ENCODE measurements around the gene CBFB.

The CBFB gene

GRCh38 chr16:67016681-67017420, 12.1 kb upstream of the CBFB start:
- DNase-seq: peak; percentile 54

- DNase-seq: peak; percentile 48
Measured at GRCh38 chr16:67017421-67017750, 11.6 kb upstream of the CBFB start.

GRCh38 chr16:67017810-67018488, 11.0 kb upstream of the CBFB start:
- DNase-seq: peak; percentile 93

- peak; percentile 43 for DNase-seq
Measured at GRCh38 chr16:67019171-67019570, 9.8 kb upstream of the CBFB start.

- DNase-seq: peak; percentile 30
Measured at GRCh38 chr16:67021321-67021720, 7.6 kb upstream of the CBFB start.

GRCh38 chr16:67022531-67023214, 6.3 kb upstream of the CBFB start:
- no peak for DNase-seq

- peak; percentile 17 for DNase-seq
Measured at GRCh38 chr16:67023689-67024088, 5.3 kb upstream of the CBFB start.

- DNase-seq: peak; percentile 23
Measured at GRCh38 chr16:67024384-67025209, 4.4 kb upstream of the CBFB start.

- DNase-seq: peak; percentile 44
Measured at GRCh38 chr16:67025210-67025550, 3.8 kb upstream of the CBFB start.

- peak; percentile 30 for DNase-seq
Measured at GRCh38 chr16:67026570-67026969, 2.4 kb upstream of the CBFB start.

- peak; percentile 45 for DNase-seq
Measured at GRCh38 chr16:67027046-67027445, 1.9 kb upstream of the CBFB start.

GRCh38 chr16:67028167-67028695, 718 bp upstream of the CBFB start:
- DNase-seq: no peak

- peak; percentile 82 for DNase-seq
Measured at GRCh38 chr16:67029254-67030096, 526 bp downstream of the CBFB start.

GRCh38 chr16:67030221-67030962, 1.4 kb downstream of the CBFB start:
- DNase-seq: peak; percentile 41

- DNase-seq: no peak
Measured at GRCh38 chr16:67034487-67034886, 5.5 kb downstream of the CBFB start.

- DNase-seq: no peak
Measured at GRCh38 chr16:67035364-67035763, 6.4 kb downstream of the CBFB start.

GRCh38 chr16:67036323-67036741, 7.4 kb downstream of the CBFB start:
- DNase-seq: no peak

GRCh38 chr16:67039260-67040020, 10.5 kb downstream of the CBFB start:
- no peak for DNase-seq

- DNase-seq: no peak
Measured at GRCh38 chr16:67040166-67040565, 11.2 kb downstream of the CBFB start.

GRCh38 chr16:67040906-67041305, 12.0 kb downstream of the CBFB start:
- no peak for DNase-seq
